ENCODE results near the gene RAB25.

- TF ChIP-seq EP300 (IDR thresholded peaks at IDR 0.05) (no peak), CTCF (IDR thresholded peaks at IDR 0.05) (no peak), BHLHE40 (IDR thresholded peaks at IDR 0.05; ENCODE audit: low read depth, low read length) (no peak), REST (IDR thresholded peaks at IDR 0.05) (no peak), RAD21 (conservative IDR thresholded peaks at IDR 0.05 in 1 of 2, IDR thresholded peaks at IDR 0.05 in 1 of 2) (no peak), SREBF2 (IDR thresholded peaks at IDR 0.05) (no peak), RFX5 (IDR thresholded peaks at IDR 0.05) (no peak), MAX (IDR thresholded peaks at IDR 0.05) (no peak), CHD2 (IDR thresholded peaks at IDR 0.05; ENCODE audit: low read length, partially characterized antibody) (no peak)
These were observed 36.7 kb downstream of the RAB25 start for GRCh38 chr1:156097499-156098178.
